Effector memory CD8-positive, alpha-beta T cell (primary cell): ENCODE measurements around the gene IRX2.

Experiments
- ATAC-seq: fragments of 150-1000 bp; cut with Tn5 transposase; replicated peaks from 2 replicates; pipeline ENCODE4 v1.10.0; 2021; ENCODE audit warnings: mild to moderate bottlenecking, moderate library complexity
- DNase-seq, 3 experiments: peaks; one replicate each; pipeline ENCODE4 v3.0.0; 2021
- H3K27ac Mint-ChIP-seq, 2 donors: one replicate each; pipeline ENCODE4 v1.8.0; 2022; ENCODE audit warnings: mild to moderate bottlenecking in 2 of 2, mixed read lengths in 2 of 2, moderate library complexity in 2 of 2
- H3K27me3 Mint-ChIP-seq, 2 donors: one replicate each; pipeline ENCODE4 v1.8.0; 2022; ENCODE audit warnings: mixed read lengths in 2 of 2
- H3K36me3 Mint-ChIP-seq: one replicate; pipeline ENCODE4 v1.8.0; 2022; ENCODE audit warnings: mild to moderate bottlenecking, moderate library complexity, mixed read lengths; ENCODE audit not compliant: insufficient read depth
- H3K4me1 Mint-ChIP-seq, 2 donors: one replicate each; pipeline ENCODE4 v1.8.0; 2022; ENCODE audit warnings: low read depth in 2 of 2, mixed read lengths in 2 of 2
- H3K4me3 Mint-ChIP-seq, 2 donors: one replicate each; pipeline ENCODE4 v1.8.0; 2022; ENCODE audit warnings: mild to moderate bottlenecking in 2 of 2, mixed read lengths in 2 of 2, moderate library complexity in 2 of 2
- H3K9me3 Mint-ChIP-seq, 2 donors: one replicate each; pipeline ENCODE4 v1.8.0; 2022; ENCODE audit warnings: mixed read lengths in 2 of 2

Gene IRX2

DNA sequence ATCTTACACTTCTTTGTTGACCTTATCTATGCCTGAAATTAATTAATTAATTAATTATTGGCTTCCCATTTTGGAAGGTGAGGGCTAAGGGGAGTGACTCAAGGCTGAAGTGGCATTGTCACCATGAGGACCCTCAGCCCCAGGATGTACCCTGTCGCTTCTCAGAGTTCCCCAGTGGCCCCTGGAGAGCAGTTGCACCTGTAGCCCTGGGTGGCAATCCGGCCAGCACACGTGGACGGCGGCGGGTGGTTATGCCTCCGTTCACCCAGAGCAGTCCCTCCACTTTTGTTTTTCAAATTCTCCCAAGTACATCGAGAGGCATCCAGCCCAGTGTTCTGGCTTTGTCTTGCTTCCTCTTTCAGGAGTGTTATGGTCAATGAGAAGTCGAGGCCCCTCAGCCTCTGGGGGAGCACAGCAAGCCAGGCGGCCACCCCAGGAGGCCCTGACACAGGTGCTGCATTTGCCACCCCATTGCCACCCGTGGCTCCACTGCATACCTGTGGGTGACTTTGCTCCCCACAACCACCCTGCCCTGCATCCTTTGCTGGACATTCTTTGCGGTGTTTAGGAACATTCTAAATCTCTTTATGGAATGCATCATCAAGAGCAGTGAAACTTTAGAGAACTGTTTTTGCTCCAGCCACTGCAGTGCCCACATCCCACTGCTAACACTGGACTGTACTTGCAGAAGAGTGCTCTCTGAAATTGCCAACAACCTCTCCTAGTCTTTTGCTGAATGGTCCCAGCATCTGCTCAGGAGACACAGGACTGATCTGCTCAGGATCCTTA, 11.5 kb upstream of the IRX2 start:
- no peak for ATAC-seq

GRCh38 chr5:2761921-2762488, 10.5 kb upstream of the IRX2 start:
- Mint-ChIP-seq H3K27me3 (peaks cover 15 to 45% of the 10 kb centered on the region in 2 donors), H3K27ac (no peak overlapping the region)

More for the DNA sequence above, 11.5 kb upstream of the IRX2 start:
- Mint-ChIP-seq H3K36me3 (no peaks in the 10 kb centered on the region), H3K4me1 (no peaks in the 10 kb centered on the region), H3K27me3 (peaks cover 7 to 35% of the 10 kb centered on the region in 2 donors), H3K27ac (no peak overlapping the region), H3K4me3 (no peak overlapping the region), H3K9me3 (peaks cover 0 to 9% of the 10 kb centered on the region in 2 donors)
- no peak for DNase-seq

GRCh38 chr5:2759696-2760461, 8.4 kb upstream of the IRX2 start:
- H3K4me1 Mint-ChIP-seq, result no peaks in the 10 kb centered on the region

More at GRCh38 chr5:2761921-2762488, 10.5 kb upstream of the IRX2 start:
- DNase-seq (no peak), ATAC-seq (no peak)
- Mint-ChIP-seq H3K36me3 (peaks cover 2% of the 10 kb centered on the region), H3K9me3 (peaks cover 0 to 9% of the 10 kb centered on the region in 2 donors), H3K4me3 (no peak overlapping the region), H3K4me1 (no peaks in the 10 kb centered on the region)

GRCh38 chr5:2759091-2759490, 7.6 kb upstream of the IRX2 start:
- Mint-ChIP-seq H3K27me3 (peaks cover 37 to 63% of the 10 kb centered on the region in 2 donors), H3K9me3 (peaks cover 2 to 9% of the 10 kb centered on the region in 2 donors), H3K4me1 (no peaks in the 10 kb centered on the region), H3K27ac (no peak overlapping the region), H3K4me3 (no peak overlapping the region), H3K36me3 (peaks cover 2% of the 10 kb centered on the region)
- ATAC-seq (no peak), DNase-seq (no peak)

More at GRCh38 chr5:2759696-2760461, 8.4 kb upstream of the IRX2 start:
- Mint-ChIP-seq H3K27me3 (peaks cover 33 to 63% of the 10 kb centered on the region in 2 donors), H3K36me3 (peaks cover 2% of the 10 kb centered on the region), H3K9me3 (peaks cover 0 to 9% of the 10 kb centered on the region in 2 donors), H3K27ac (no peak overlapping the region), H3K4me3 (no peak overlapping the region)
- ATAC-seq (no peak), DNase-seq (no peak)

- Mint-ChIP-seq H3K36me3 (peaks cover 2% of the 10 kb centered on the region), H3K27me3 (peaks cover 41 to 63% of the 10 kb centered on the region in 2 donors), H3K27ac (no peak overlapping the region), H3K4me3 (no peak overlapping the region), H3K4me1 (no peaks in the 10 kb centered on the region), H3K9me3 (peaks cover 2 to 9% of the 10 kb centered on the region in 2 donors)
- ATAC-seq (no peak), DNase-seq (no peak)
Observed at GRCh38 chr5:2758632-2759031, 7.2 kb upstream of the IRX2 start.

GRCh38 chr5:2757563-2758351, 6.3 kb upstream of the IRX2 start:
- Mint-ChIP-seq H3K4me1 (no peaks in the 10 kb centered on the region), H3K27me3 (peaks cover 49 to 69% of the 10 kb centered on the region in 2 donors), H3K4me3 (no peak overlapping the region), H3K9me3 (peaks cover 2 to 9% of the 10 kb centered on the region in 2 donors), H3K27ac (no peak overlapping the region), H3K36me3 (peaks cover 2% of the 10 kb centered on the region)
- no peak for DNase-seq
- ATAC-seq, result no peak

GRCh38 chr5:2756211-2757152, 5.0 kb upstream of the IRX2 start:
- H3K4me1 Mint-ChIP-seq, result no peaks in the 10 kb centered on the region
- peaks cover 49 to 75% of the 10 kb centered on the region in 2 donors for H3K27me3 Mint-ChIP-seq
- H3K9me3 Mint-ChIP-seq, result peaks cover 2 to 9% of the 10 kb centered on the region in 2 donors
- peaks cover 2% of the 10 kb centered on the region for H3K36me3 Mint-ChIP-seq
- H3K4me3 Mint-ChIP-seq, result no peak overlapping the region
- no peak for DNase-seq
- ATAC-seq, result no peak
- H3K27ac Mint-ChIP-seq, result no peak overlapping the region

DNA sequence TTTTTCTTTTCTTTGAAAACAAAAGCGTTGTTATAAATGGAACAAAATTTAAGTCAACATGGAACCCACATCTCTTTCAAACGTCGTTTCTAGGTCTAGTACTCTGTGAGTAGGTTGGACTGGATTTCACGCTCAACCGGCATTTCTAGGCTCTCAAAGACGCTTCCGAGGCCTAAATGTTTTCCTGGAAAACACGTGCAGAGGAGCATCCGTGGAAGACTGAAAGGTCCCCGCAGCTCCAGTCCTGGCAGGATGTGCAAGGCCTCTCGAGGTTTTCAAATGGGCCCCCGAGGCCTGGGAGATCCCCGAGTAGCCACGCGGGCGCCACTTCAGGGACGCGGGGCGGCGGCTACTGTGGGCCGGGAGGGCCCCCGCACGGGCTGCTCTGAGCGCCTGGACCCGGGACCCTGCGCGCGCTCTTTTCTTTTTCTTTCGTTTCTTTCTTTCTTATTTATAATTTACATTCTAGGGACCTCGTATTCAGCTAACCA, 4.2 kb upstream of the IRX2 start:
- Mint-ChIP-seq H3K27ac (no peak overlapping the region), H3K4me3 (no peak overlapping the region), H3K4me1 (no peaks in the 10 kb centered on the region), H3K36me3 (peaks cover 2% of the 10 kb centered on the region), H3K9me3 (peaks cover 2 to 9% of the 10 kb centered on the region in 2 donors), H3K27me3 (peaks cover 49 to 75% of the 10 kb centered on the region in 2 donors)
- no peak for ATAC-seq
- no peak for DNase-seq

- Mint-ChIP-seq H3K9me3 (peaks cover 2 to 9% of the 10 kb centered on the region in 2 donors), H3K4me1 (no peaks in the 10 kb centered on the region), H3K27me3 (peaks cover 51 to 78% of the 10 kb centered on the region in 2 donors), H3K4me3 (no peak overlapping the region), H3K36me3 (peaks cover 2% of the 10 kb centered on the region), H3K27ac (no peak overlapping the region)
- DNase-seq (no peak), ATAC-seq (no peak)
Observed at GRCh38 chr5:2755076-2755680, 3.7 kb upstream of the IRX2 start.

GRCh38 chr5:2754581-2755075, 3.2 kb upstream of the IRX2 start:
- Mint-ChIP-seq H3K4me3 (no peak overlapping the region), H3K36me3 (peaks cover 2% of the 10 kb centered on the region), H3K4me1 (no peaks in the 10 kb centered on the region), H3K9me3 (peaks cover 2 to 6% of the 10 kb centered on the region in 2 donors), H3K27ac (no peak overlapping the region), H3K27me3 (peaks cover 56 to 78% of the 10 kb centered on the region in 2 donors)
- no peak for DNase-seq
- no peak for ATAC-seq

GRCh38 chr5:2753452-2754420, 2.3 kb upstream of the IRX2 start:
- H3K4me3 Mint-ChIP-seq, result no peak overlapping the region
- no peak overlapping the region for H3K27ac Mint-ChIP-seq
- DNase-seq (no peak), ATAC-seq (no peak)
- peaks cover 60 to 77% of the 10 kb centered on the region in 2 donors for H3K27me3 Mint-ChIP-seq
- no peaks in the 10 kb centered on the region for H3K4me1 Mint-ChIP-seq
- peaks cover 2% of the 10 kb centered on the region for H3K36me3 Mint-ChIP-seq
- peaks cover 0 to 2% of the 10 kb centered on the region in 2 donors for H3K9me3 Mint-ChIP-seq
